GM18870 (cell line): ENCODE results near the gene NOXA1.
"Not testable (repeated sequence)": the region's sequence is repeated elsewhere in the genome, so short reads cannot be mapped to it uniquely, and the experiment has no call there.

Experiments used
- ATAC-seq: cut with Tn5 transposase; IDR thresholded peaks from one replicate; pipeline ENCODE4 v1.9.1; 2021; ENCODE audit warnings: moderate library complexity; ENCODE audit not compliant: unreplicated experiment

The NOXA1 gene

DNA sequence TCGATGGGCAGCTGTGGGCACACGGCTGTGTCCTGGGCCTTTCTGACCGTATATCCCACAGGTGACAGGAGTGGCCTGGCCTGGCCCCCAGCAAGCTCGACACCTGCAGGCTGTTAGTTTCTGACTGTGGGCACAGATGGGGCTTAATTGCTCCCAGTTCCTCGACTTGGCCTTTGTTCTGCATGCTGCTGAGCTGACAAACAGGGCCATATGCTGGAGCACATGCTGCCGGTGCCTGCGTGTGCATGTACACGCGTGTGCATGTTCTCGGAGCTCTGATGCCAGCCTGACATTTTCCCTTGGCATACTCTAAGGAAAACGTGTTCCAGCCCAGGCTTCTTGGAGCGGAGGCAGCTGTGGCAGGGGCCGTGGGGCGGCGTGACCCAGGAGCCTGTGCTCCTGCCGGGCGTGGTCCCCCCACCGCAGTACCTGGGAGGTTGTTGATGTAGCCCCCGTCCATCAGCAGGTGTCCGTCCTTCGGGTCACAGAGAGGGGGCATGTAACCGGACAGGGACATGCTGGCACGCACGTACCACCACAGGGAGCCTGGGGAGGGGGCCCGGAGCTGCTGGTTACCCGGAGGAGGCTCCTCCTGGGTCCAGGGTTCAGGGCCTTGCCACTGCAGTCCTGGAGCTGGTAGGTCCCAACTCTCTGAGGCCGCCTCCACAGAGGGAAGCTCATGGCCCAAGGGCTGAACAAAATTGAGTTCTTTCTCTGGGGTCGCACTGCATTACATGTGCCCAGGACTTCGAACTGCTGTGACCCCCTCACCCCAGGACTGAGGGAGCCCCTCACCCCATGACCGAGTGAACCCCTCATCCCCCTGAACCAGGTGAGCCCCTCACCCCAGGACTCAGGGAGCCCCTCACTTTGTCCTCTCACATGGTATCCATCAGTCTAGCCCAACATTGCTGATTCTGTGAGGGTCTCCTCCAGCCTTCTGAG lies 40.1 kb downstream of the NOXA1 start:
- no peak for ATAC-seq

DNA sequence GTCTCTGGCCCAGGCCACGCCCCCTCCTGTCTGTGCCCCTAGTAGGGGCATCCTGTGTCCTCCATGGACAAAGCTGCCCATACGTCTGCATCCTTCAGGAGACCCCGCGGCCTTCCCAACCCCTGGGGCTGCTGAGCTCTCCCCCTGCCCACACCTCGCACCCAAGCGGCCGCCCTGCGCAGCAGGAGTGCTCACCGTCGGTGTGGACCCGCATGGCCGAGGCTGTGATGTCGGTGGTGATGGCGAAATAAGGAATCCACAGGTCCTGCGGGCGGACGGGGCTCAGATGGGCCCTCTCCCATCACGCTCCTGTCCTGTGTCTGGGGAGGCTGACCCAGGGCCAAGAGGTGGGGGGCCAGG lies 40.7 kb downstream of the NOXA1 start:
- no peak for ATAC-seq

GRCh38 chr9:137464291-137464999 lies 41.3 kb downstream of the NOXA1 start:
- no peak for ATAC-seq

DNA sequence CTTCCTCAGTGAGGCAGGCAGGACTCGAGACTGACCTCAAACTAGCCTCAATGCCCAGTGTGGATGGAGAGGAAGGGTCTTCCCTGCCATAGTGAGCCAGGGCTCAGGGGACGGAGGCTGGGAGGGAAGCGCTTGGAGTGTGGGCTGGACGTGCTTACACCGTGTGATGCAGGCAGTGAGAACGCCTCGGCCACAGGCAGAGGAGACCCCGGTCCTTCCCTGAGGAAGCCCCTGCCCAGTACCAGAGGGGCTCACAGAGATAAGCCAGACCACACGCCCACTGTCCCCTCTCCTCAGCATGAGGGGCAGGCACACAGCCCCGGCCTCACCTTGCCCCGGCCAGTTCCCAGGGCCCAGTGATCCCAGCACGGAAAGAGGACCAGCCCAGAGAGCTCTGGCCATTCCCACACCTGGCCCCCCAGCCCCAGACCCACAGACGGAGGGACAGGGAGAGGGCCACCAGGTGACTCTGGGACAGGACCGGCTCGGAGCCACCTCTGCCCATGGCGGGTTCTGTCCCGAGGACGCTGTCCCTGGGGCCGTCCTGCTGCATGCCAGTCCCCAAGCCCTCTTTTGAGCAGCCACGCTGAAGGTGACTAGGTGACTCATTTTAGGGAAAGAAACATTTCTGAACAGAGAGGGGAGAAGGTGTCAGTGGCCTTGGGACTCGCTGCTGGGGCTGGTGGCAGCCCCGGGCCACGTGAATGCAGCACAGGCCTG lies 42.0 kb downstream of the NOXA1 start:
- ATAC-seq, result no peak

DNA sequence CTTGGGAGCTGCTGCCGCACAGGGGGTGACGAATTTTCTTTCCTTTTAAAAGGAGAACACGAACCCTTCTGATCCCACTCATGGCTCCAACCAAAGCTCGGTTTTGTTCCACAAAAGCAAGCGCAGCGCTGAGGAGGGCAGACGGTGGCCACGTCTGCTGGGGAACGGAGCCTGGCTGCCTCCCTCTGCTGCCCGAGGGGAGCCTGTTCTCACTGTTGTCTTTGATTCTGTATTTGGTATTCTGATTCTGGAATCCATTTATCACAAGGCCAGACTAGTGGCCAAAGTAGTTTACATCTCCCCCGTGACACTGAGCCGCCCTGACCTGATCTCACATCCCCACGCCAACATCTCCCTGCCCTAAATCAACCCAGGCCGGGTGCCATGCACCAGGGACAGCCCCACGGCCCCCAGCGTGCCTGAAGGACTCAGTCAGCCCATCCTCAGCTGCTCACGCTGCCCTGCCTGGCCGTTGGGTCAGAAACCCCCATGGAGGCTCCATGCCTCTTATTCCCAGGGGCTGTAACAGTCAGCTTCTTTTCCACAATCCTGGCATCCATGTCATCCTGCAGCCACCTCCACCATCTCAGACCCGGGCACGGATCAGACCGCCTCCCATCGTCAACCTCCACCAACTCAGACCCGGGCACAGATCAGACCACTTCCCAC lies 42.7 kb downstream of the NOXA1 start:
- no peak for ATAC-seq

- not testable (repeated sequence) for ATAC-seq
These were observed 43.3 kb downstream of the NOXA1 start for GRCh38 chr9:137466389-137467085.

GRCh38 chr9:137467161-137467581 lies 44.0 kb downstream of the NOXA1 start:
- ATAC-seq, result no peak

GRCh38 chr9:137467896-137468295 lies 44.7 kb downstream of the NOXA1 start:
- ATAC-seq, result no peak

- ATAC-seq, result no peak
These were observed 47.6 kb downstream of the NOXA1 start for GRCh38 chr9:137470785-137471184.

DNA sequence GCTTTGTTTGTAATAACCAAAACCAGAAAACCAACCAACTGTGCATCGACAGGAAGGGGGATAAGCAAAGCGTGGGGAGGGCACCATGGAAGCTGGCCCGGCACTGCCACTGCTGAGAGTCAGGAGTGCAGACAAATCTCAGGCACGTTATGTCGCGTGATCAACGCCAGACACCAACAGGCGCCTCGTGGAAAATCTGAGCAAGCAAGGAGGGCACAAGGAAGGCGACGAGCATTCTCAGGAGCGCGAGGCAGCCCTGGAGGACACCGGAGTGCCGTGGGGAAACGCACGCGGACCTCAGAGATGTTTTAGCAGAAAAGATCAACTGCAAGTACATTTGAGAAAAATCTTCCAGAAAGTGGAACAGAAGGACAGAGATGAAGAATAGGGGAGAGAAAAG lies 51.1 kb downstream of the NOXA1 start:
- no peak for ATAC-seq

DNA sequence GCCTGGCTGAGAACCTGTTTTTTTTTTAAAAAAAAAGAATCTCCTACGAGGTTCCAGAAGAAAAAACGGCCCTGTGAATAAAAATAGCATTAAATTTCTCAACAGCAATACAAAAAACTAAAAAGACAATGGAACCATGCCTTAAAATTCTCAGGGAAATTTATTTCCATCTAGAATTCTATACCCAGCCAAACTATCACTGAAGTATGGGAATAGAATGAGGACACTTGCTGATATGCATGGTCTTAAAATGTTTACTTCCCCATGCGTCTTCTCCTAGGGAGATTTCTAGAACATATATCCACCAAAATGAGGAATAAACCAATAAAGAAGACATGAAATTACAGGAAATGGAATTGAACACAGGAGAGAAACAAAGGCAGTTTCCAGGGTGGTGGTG lies 52.5 kb downstream of the NOXA1 start:
- ATAC-seq, result no peak

GRCh38 chr9:137476856-137477255 lies 53.7 kb downstream of the NOXA1 start:
- ATAC-seq, result no peak

DNA sequence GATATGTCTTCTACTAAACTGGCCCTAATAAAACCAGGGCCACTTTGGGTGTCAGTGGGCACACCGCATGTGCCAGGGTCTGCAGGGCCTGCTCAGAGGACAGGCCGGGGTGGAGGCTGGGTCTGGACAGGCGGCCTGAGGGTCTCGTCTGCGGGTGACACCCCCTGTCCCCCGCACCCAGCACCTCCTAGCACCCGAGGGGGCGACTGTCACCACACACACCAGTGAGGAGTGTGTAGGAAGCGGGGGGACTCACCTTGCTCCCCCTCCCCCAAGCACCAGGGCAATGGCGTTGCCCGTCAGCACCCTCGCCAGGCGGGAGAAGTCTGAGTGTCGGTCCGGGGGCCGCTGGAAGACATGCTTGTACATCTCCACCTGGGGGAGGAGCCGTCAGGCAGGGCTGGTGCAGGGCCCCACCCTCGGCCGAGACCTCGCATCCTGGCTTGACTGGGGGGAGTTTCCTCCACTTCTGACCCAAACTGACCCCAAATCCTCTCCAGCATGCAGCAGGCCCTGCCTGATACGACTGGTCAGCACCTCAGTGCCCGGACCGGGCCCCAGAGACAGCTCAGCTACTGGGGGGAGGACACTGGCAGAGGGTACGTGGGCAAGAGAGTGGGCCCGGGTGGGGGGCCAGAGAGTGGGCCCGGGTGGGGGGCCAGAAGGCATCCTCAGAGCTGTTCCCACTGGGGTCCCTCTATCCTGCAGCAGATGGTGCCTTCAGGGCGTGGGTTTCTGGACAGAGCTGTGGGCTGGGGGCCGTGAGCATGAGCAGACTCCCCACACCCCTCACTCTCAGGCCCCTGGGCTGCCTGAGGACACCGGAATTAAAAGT lies 54.8 kb downstream of the NOXA1 start:
- ATAC-seq, result no peak

- ATAC-seq, result no peak
These were observed 55.4 kb downstream of the NOXA1 start for GRCh38 chr9:137478613-137478961.

DNA sequence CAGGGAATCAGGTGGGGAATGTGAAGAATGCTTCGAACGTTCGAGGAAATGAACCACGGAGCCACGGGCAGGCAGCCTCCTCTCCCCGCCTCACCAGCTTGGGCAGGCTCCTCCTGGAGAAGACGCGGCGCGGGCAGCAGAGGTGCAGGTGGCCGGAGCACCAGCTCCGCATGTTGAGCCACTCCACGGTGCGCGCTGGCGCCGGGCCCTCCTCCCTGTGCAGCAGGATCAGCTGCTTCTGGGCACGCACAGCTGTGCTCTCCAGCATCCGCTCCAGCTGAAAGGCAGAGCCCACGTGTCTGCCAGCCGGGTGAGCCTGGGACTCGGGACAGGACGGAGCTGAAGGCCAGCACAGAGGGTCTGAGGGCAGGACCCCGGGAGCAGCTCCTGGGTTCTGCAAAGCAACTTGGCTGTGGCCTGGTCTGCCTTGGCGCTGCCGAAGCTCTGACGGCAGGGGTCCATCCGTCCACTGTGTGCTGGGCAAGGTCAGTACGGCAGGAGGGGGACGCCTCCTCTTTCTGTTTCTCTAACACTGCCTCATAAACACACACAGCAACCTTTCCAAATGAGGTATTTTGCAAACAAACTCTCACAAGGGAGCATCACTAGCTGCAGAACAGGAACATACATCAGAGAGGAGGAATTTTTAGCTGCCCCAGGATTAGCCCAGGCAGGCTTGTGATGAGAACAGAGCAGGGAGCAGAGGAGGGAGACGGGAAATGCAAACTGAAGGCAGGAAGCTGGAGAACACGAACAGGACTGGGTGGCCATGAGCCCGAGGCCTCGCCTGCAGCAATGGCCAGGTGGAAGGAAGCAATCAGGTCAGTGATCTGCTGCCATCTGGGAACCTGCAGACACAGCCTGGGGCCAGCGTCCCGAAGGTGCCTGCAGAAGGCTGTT lies 56.0 kb downstream of the NOXA1 start:
- ATAC-seq, result no peak

- ATAC-seq, result no peak
These were observed 56.9 kb downstream of the NOXA1 start for GRCh38 chr9:137479892-137480685.

GRCh38 chr9:137480686-137481683 lies 57.8 kb downstream of the NOXA1 start:
- ATAC-seq, result no peak
